HG03460 (cell line): ENCODE measurements around the gene PIGZ.

Experiments
- ATAC-seq: cut with Tn5 transposase; IDR thresholded peaks from one replicate; pipeline ENCODE4 v1.9.1; 2021; ENCODE audit not compliant: unreplicated experiment

Gene PIGZ

GRCh38 chr3:196916995-196917394 is 51.6 kb downstream of the PIGZ start:
- no peak for ATAC-seq

GRCh38 chr3:196916221-196916620 is 52.4 kb downstream of the PIGZ start:
- no peak for ATAC-seq

- ATAC-seq: no peak
Measured at GRCh38 chr3:196915375-196915774, 53.3 kb downstream of the PIGZ start.

GRCh38 chr3:196914866-196915265 is 53.8 kb downstream of the PIGZ start:
- no peak for ATAC-seq

GRCh38 chr3:196903740-196904139 is 64.9 kb downstream of the PIGZ start:
- ATAC-seq: no peak

- no peak for ATAC-seq
Measured at GRCh38 chr3:196902296-196902695, 66.3 kb downstream of the PIGZ start.

- no peak for ATAC-seq
Measured at GRCh38 chr3:196901768-196902167, 66.9 kb downstream of the PIGZ start.
